PFSK-1 (cell line): ENCODE measurements around the gene PHF24.

Experiments used
- POLR2AphosphoS5 ChIP-seq: IDR thresholded peaks from 2 replicates; pipeline ENCODE4 v1.6.1; 2012; ENCODE audit warnings: low read depth, mild to moderate bottlenecking, control low read depth, low read length, moderate library complexity
- SIN3A ChIP-seq: IDR thresholded peaks from 2 replicates; pipeline ENCODE4 v1.6.1; 2012; ENCODE audit warnings: mild to moderate bottlenecking, low read length, moderate library complexity, borderline replicate concordance; ENCODE audit not compliant: insufficient read depth
- TAF1 ChIP-seq: IDR thresholded peaks from 2 replicates; pipeline ENCODE4 v1.6.1; 2012; ENCODE audit warnings: low read length, control low read depth, borderline replicate concordance; ENCODE audit not compliant: insufficient read depth

- TF ChIP-seq POLR2AphosphoS5 (no peak), TAF1 (no peak), SIN3A (no peak)
These were observed 1.4 kb downstream of the PHF24 start for GRCh38 chr9:34959461-34959860.
